Measurements from ENCODE around the gene CNGA1.

The CNGA1 gene

GRCh38 chr4:48016141-48017107 lies at the start of gene CNGA1, which contains the start of gene NIPAL1:
Gene CNGA1 (minus strand): TSS chr4:48016681. CDS start chr4:47952689, 63,992 bp downstream.
Gene NIPAL1 (plus strand): TSS chr4:48016772. CDS start chr4:48016840, 68 bp downstream.
- no peak for DNase-seq (ENCODE audit: low read depth, low spot score)

GRCh38 chr4:48065587-48066052 lies 49.1 kb upstream of the CNGA1 start:
- no peak for DNase-seq (ENCODE audit: low read depth, low spot score)

- no peak for DNase-seq (ENCODE audit: low read depth, low spot score)
Observed at GRCh38 chr4:48064349-48064748, 47.9 kb upstream of the CNGA1 start.

DNA sequence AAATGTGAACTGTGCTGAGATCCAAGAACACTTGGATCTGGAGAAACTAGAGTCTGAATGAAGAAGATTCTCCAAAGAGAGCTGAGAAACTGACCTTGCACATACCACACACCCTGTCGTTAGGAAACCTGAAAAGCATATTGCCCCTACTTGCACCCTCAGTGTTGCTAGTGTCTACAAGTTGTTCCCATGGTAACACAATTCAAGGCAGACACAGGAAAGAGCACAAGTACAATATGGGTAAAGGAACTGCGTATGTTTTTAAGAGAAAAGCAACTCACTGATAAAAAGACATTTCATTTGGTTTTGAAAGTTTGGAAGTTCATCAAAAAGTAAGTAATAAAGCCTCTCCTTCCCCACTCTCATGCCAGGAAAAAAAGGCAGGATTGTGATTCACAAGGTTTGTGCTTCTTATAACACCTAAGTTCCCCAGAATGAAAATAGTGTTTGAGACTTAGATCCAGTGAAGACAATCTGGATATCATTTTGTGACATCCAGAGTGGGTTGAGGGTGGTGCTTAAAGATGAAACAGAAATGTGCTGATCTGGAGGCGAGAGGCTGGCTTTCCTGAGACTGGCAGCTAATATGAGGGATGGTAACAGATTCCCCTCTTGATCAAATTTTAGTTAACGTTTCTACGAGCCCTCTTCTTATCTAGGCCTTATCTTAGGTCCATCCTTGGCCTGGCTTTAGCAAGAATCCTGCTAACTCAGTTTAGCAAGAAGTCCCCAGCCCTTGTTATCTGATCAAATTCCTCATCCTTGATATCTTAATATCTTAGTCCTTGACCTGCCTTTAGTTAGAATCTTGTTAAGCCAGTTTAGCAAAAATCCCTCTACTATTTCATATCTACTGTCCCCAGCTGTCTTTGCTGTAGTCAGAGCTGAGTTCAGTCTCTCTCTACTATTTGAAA lies 42.4 kb upstream of the CNGA1 start:
- DNase-seq (ENCODE audit: low read depth, low spot score): no peak

GRCh38 chr4:48051078-48051477 lies 34.6 kb upstream of the CNGA1 start:
- no peak for DNase-seq (ENCODE audit: low read depth, low spot score)

DNA sequence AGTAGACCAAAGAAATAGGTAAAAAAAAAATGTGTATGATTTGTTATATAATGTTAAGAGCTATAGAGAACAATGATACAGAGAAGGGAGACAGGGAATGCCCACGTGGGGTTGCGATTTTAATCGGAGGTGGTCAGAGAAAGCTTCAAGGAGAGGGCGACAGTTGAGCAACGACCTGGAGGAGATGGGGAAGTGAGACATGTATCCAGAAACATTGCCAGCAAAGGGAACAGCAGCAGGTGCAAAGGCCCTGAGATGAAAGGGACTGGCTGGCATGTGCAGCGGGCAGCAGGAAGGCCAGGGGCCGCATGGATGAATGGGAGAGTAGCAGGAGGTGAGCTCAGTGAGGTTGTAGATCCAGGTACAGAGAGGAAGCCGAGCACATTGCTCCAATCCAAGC lies 33.0 kb upstream of the CNGA1 start:
- no peak for DNase-seq (ENCODE audit: low read depth, low spot score)

- no peak for DNase-seq (ENCODE audit: low read depth, low spot score)
Observed at GRCh38 chr4:48047896-48048295, 31.4 kb upstream of the CNGA1 start.

GRCh38 chr4:48047421-48047844 lies 31.0 kb upstream of the CNGA1 start:
- no peak for DNase-seq (ENCODE audit: low read depth, low spot score)

GRCh38 chr4:48046059-48046458 lies 29.6 kb upstream of the CNGA1 start:
- DNase-seq (ENCODE audit: low read depth, low spot score): no peak

GRCh38 chr4:48044298-48044697 lies 27.8 kb upstream of the CNGA1 start:
- DNase-seq (ENCODE audit: low read depth, low spot score): no peak

DNA sequence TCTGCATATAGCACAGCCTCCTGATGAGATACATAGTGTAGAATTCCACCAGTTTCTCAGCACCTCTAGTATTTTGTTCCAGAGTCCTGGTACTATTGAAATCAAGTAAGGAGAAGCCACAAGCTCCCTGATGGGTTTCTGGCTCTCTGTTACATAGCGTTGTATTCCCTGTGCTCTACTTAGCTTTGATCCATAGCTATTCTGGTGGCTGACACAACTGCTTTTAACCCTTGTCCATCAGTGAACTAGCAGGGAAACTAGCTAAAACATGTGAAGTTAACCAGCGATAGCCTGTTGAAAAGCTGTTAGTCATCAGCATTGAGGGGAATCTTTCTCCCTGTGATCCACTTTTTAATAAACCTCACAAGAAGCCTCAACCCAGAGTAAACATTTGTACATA lies 27.0 kb upstream of the CNGA1 start:
- DNase-seq (ENCODE audit: low read depth, low spot score): no peak

GRCh38 chr4:48042979-48043461 lies 26.5 kb upstream of the CNGA1 start:
- DNase-seq (ENCODE audit: low read depth, low spot score): no peak

DNA sequence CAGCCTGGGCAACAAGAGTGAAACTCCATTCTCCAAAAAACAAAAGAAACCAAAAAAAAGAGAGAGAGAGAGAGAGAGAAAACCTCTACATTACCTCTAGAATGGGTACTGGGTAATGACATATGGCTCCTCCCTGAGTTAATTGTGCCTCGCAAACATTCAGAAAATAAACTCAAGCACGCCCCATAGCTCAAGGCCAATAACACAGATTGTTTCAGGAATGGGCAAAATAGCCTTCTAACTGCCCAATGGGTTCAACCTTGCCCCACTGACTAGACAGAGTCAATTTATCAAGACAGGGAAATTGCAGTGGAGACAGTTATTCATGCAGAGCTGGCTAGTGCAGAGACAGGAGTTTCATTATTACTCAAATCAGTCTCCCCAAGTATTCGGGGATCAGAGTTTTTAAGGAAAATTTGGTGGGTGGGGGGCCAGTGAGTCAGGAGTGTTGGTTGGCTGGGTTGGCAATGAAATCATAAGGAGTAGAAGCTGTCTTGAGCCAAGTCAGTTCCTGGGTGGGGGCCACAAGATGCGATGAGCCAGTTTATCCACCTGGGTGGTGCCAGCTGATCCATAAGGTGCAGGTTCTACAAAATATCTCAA lies 25.2 kb upstream of the CNGA1 start:
- DNase-seq (ENCODE audit: low read depth, low spot score): no peak

- no peak for DNase-seq (ENCODE audit: low read depth, low spot score)
Observed at GRCh38 chr4:48039561-48039960, 23.1 kb upstream of the CNGA1 start.

DNA sequence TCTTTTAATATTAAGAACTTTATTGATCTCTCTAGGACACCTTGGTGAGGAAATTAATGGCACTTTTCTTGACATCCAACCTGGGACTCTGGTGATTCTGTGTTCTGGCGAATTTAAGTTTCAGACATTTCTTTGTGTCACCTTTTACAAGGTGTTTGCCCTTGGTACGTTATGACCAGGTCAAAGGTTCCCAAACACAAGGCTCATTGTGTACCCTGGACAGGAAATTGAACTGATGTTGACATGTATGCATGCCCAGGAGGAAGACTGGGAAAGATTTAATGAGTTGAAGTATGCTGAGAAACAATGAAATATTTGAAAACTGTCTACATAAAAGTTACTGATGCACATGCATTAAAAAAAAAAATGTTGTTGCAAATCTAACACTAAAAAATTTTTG lies 22.2 kb upstream of the CNGA1 start:
- no peak for DNase-seq (ENCODE audit: low read depth, low spot score)

GRCh38 chr4:48037117-48037462 lies 20.6 kb upstream of the CNGA1 start:
- DNase-seq (ENCODE audit: low read depth, low spot score): no peak

- no peak for DNase-seq (ENCODE audit: low read depth, low spot score)
Observed at GRCh38 chr4:48035952-48036351, 19.5 kb upstream of the CNGA1 start.

GRCh38 chr4:48033825-48034413 lies 17.4 kb upstream of the CNGA1 start:
- no peak for DNase-seq (ENCODE audit: low read depth, low spot score)

GRCh38 chr4:48033412-48033811 lies 16.9 kb upstream of the CNGA1 start:
- no peak for DNase-seq (ENCODE audit: low read depth, low spot score)

DNA sequence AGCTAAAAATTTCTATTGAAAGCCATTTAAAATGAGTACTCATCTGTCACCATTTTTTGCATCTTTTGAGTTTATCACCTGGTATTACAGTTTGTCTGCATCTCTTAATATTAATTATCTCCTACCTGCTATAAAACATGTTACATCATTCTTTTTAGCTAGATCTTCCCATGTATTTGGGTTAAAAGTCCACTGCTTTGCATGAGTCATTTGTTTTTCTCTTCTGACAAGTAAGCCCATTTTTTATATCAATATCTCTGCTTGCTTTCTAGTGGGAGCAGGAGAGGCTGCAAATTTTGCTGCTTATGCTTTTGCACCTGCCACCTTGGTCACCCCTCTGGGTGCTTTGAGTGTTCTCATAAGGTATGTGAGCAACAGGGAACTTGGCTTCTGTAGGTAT lies 16.2 kb upstream of the CNGA1 start:
- DNase-seq (ENCODE audit: low read depth, low spot score): no peak

- no peak for DNase-seq (ENCODE audit: low read depth, low spot score)
Observed at GRCh38 chr4:48031802-48032525, 15.5 kb upstream of the CNGA1 start.
